GM12864 (cell line): Measurements from ENCODE around the gene DSCAML1.

Experiments used
- DNase-seq: peaks from one replicate; pipeline ENCODE4 v3.0.0-alpha.2; 2011; ENCODE audit warnings: low read depth
- H3K4me3 ChIP-seq: 2 replicates; pipeline ENCODE4 v1.5.1; 2011; ENCODE audit warnings: mild to moderate bottlenecking, low read depth, low read length, control low read depth
- CTCF ChIP-seq: IDR thresholded peaks from 2 replicates; pipeline ENCODE4 v1.5.1; 2011; ENCODE audit warnings: low read depth, mild to moderate bottlenecking, moderate library complexity, low read length, control low read depth, inconsistent platforms; ENCODE audit errors: missing control alignments

The DSCAML1 gene

GRCh38 chr11:117772360-117772759 is 24.7 kb downstream of the DSCAML1 start:
- TF ChIP-seq CTCF, result no peak
- DNase-seq, result no peak
- no peak overlapping the region for H3K4me3 ChIP-seq

GRCh38 chr11:117771841-117772240 is 25.2 kb downstream of the DSCAML1 start:
- no peak for TF ChIP-seq CTCF
- DNase-seq, result no peak

GRCh38 chr11:117771197-117771596 is 25.8 kb downstream of the DSCAML1 start:
- TF ChIP-seq CTCF, result no peak
- DNase-seq, result no peak
- no peak overlapping the region for H3K4me3 ChIP-seq

More at GRCh38 chr11:117771841-117772240, 25.2 kb downstream of the DSCAML1 start:
- H3K4me3 ChIP-seq, result no peak overlapping the region

- DNase-seq, result no peak
- H3K4me3 ChIP-seq, result no peak overlapping the region
- TF ChIP-seq CTCF, result no peak
Observed at GRCh38 chr11:117770061-117770460, 27.0 kb downstream of the DSCAML1 start.

- no peak overlapping the region for H3K4me3 ChIP-seq
- TF ChIP-seq CTCF, result no peak
- no peak for DNase-seq
Observed at GRCh38 chr11:117769533-117769932, 27.5 kb downstream of the DSCAML1 start.

GRCh38 chr11:117768506-117768905 is 28.5 kb downstream of the DSCAML1 start:
- TF ChIP-seq CTCF, result no peak
- H3K4me3 ChIP-seq, result no peak overlapping the region
- no peak for DNase-seq

GRCh38 chr11:117767071-117767470 is 29.9 kb downstream of the DSCAML1 start:
- TF ChIP-seq CTCF, result no peak
- H3K4me3 ChIP-seq, result no peak overlapping the region
- no peak for DNase-seq
